ENCODE results near the gene SRPK3.

- TF ChIP-seq CTCF (IDR thresholded peaks at IDR 0.05; ENCODE audit: borderline replicate concordance, extremely low read depth, low read length, poor library complexity, severe bottlenecking) (no peak), EZH2 (IDR thresholded peaks at IDR 0.05; ENCODE audit: borderline replicate concordance, low read depth, low read length, severe bottlenecking) (no peak)
These were observed 40.1 kb upstream of the SRPK3 start for GRCh38 chrX:153740631-153741222.
